ENCODE results near the gene CBX3.
"Not testable (repeated sequence)": the region's sequence is repeated elsewhere in the genome, so short reads cannot be mapped to it uniquely, and the experiment has no call there.

CBX3 gene

GRCh38 chr7:26203016-26203415 lies 1.5 kb downstream of the CBX3 start:
- no peak for DNase-seq

- no peak for DNase-seq
Observed at GRCh38 chr7:26208040-26208439, 6.5 kb downstream of the CBX3 start.

- DNase-seq: no peak
Observed at GRCh38 chr7:26212921-26213718, 11.6 kb downstream of the CBX3 start.

- no peak for DNase-seq
Observed at GRCh38 chr7:26213807-26214515, 12.4 kb downstream of the CBX3 start.

- DNase-seq: no peak
Observed at GRCh38 chr7:26216049-26216448, 14.5 kb downstream of the CBX3 start.

GRCh38 chr7:26224359-26224758 lies 22.8 kb downstream of the CBX3 start:
- no peak for DNase-seq

- DNase-seq: no peak
Observed at GRCh38 chr7:26227987-26228386, 26.4 kb downstream of the CBX3 start.

- no peak for DNase-seq
Observed at GRCh38 chr7:26233902-26234511, 32.5 kb downstream of the CBX3 start.

GRCh38 chr7:26237035-26237807 lies 35.7 kb downstream of the CBX3 start:
- peak in 1 of 2 experiments; percentile 17 for DNase-seq

GRCh38 chr7:26238032-26238431 lies 36.5 kb downstream of the CBX3 start:
- DNase-seq: no peak

GRCh38 chr7:26245150-26245549 lies 43.6 kb downstream of the CBX3 start:
- no peak for DNase-seq

GRCh38 chr7:26250239-26250638 lies 48.7 kb downstream of the CBX3 start:
- no peak for DNase-seq

GRCh38 chr7:26261866-26262265 lies 60.3 kb downstream of the CBX3 start:
- not testable (repeated sequence) for DNase-seq

All from NCI-H446 (cell line).